ENCODE data around the gene TRIM9.
"Not testable (repeated sequence)": the region's sequence is repeated elsewhere in the genome, so short reads cannot be mapped to it uniquely, and the experiment has no call there.

The TRIM9 gene

DNA sequence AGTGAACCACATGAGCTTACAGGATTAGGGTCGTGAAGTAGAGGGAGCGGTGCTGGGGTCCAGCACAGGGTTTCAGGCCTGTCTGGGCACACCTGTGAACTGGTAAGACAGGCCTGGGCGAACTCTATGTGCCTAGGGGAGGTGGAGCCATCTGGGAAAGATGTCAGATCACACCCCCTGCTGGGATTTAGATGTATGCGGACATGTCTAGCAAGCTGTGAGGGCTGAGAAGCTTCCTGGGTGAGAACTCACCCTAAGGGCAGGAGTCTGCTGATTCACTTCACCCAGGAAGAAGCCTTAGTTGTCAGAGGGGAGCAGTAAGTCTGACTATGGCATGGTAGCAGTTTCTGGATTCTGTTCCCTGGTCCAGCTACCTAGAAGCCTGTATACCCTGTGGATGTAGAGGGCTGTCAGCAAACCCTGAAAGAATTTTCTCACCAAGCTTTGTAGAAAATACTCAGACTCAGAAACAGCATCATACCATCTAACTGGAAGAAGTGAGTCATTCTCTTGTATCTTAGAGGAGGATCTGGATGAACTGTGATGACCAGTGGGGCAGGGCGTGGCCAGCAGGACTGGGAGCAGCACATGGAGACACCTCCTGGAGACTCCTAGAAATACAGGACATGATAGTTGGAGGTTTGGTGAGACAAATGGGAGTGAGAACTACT lies 139.4 kb downstream of the TRIM9 start:
- peak; percentile 98 for DNase-seq

DNA sequence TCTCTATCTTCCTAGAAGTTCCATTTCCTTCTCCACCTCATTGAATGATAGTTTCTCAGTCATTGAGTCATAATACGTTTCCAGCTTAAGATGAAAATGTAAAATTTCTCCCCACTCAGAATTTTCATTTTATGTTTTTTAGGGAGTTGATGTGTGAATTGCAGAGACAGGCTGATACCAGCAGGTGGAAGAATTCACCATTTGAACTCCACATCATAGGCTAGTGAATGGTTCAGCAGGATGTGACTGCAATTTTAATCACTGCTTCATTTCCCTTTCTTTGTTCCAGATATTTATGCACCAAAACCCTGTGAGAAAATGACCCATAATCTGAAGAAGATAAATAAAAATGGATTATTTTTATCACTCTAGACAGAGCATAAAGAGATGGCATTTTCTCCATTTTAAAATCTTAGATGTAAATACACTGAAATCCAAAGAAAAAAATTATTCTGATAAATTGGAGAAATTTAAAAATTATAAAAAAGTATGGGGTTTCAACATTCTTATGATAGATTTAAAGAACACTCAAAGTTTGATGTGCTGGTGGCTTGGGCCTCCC lies 140.0 kb downstream of the TRIM9 start:
- peak; percentile 62 for DNase-seq

DNA sequence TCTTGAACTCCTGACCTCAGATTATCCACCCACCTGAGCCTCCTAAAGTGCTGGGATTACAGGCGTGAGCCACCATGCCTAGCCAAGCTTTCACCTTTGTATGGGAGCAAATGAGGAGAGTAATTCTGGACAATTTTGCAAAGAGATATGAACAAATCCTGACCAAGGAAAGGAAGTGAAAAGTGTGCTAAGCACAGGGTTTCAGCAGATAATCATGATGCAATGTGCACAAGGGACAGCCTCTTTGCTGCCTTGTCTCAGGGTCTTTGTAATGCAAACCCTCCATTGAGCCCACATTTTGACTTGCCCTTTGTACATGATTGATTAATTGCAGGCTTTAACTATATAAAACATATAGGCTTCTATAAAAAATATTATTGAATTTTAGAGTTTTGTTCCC lies 141.4 kb downstream of the TRIM9 start:
- no peak for DNase-seq

- DNase-seq = no peak
These were observed 143.9 kb downstream of the TRIM9 start for GRCh38 chr14:50951032-50951431.

- no peak for DNase-seq
These were observed 146.7 kb downstream of the TRIM9 start for GRCh38 chr14:50948205-50948604.

DNA sequence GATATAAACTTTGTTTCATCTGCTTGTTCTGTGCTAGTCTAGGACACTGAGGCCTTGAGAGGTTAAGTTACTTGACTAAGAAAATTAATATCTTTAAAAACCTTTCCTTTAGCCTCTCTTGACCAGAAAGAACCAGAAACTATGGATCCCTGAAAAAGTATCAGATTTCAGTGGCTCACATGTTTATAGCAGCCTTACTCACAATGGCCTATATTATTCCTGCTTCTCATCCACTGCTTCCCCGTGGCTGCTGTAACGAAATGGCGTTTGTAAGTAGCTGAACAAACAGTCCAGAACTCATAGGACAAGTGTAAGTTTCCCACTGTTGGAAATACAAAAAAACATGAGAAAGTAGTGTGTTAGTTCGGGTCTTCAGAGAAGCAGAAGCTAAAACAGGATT lies 147.5 kb downstream of the TRIM9 start:
- no peak for DNase-seq

- no peak for DNase-seq
These were observed 148.5 kb downstream of the TRIM9 start for GRCh38 chr14:50946234-50946935.

DNA sequence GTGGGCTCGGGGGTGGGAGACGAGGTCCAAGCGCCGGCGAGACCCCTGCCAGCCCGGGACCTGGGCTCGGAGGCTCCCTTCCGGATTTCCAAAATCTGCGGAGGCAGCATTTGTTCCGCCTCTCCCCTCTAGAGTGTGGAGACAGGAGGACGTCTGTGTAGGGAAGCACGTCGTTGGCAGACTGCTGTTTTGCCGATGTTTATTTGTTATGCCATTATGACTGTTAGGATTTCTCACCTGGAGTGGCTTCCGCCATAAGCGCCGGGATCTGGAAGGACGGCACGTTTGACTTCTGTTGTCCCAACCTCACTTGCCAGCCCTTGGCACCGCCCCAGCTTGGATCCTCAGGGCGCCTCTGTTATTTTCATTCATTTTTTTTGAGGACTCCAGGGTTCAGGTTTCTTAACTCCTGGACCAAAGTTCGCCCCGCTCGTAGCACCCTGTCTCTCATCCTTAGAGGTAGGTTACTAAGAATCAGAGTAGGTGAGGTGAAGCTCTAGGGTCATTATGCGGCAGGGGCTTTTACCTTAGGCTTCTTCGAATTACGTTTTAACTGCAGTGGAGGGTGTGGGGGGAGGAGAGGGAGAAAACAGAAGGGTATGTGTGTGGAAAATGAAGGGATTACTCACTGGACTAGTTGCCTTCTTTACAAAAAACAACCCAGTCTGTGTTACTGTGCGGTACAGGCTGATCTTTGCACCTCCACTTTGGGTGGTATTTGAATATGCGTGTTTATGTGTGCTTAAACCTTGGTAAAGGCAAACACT lies 150.1 kb downstream of the TRIM9 start:
- DNase-seq = peak; percentile 25

DNA sequence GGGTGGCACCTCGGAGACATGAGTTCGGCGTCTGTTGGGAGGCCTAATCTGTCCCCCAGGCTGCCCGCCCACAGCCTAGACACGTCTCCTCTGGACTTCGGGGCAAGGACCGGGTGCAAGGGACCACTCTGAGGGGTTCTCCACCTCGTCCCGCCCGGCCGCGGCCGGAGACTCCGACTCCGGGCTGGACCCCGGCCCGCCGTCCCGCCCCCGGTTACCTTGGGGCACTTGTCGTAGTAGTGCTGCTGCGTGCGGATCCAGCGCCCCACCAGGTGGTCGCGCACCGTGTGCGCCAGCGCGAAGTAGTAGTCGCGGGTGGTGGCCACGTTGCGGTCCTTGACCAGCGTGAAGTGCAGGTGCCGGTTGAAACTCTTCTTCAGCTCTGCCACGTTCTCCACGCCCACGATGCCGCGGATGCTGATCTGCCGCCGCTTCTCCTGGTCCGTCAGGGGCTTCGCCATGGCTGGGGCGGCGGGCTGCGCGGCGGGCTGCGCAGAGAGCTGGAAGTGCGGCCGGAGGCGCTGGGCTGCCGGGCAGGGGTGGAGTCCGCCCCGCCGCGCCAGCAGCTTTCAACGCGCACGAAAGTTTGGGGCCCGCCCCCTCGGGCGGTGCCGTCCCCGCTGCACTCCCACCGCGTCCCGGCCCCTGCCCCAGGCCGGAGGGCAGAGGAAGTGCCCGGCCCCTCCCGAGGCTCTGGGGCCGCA lies 150.8 kb downstream of the TRIM9 start, which contains the start of gene PYGL:
TSS of gene PYGL (minus strand) at position 541 of the 704 bp plus-strand sequence. CDS start at position 461, 80 bp downstream.
- peak; percentile 46 for DNase-seq

GRCh38 chr14:50943261-50943942 lies 151.5 kb downstream of the TRIM9 start:
- DNase-seq = no peak

- DNase-seq = not testable (repeated sequence)
These were observed 153.3 kb downstream of the TRIM9 start for GRCh38 chr14:50941638-50942037.

DNA sequence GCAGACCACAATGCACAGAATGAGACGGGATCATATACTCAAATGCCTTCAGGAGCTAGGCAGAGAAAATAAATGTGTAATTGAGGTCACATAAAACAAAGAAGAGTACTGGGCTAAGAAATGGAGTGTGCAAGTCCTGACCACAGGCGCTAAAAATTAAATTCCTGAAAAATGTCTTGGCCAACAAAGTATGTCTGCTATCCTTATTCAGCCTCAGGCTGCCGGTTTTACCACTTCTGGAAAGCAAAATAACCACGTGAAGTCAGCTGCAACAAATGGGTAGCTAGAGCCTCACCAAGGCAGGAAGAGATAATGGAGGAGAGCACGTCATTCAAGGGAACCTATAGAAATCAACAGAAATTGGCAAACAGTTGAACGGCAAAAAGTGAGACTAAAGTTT lies 153.8 kb downstream of the TRIM9 start:
- DNase-seq = no peak

DNA sequence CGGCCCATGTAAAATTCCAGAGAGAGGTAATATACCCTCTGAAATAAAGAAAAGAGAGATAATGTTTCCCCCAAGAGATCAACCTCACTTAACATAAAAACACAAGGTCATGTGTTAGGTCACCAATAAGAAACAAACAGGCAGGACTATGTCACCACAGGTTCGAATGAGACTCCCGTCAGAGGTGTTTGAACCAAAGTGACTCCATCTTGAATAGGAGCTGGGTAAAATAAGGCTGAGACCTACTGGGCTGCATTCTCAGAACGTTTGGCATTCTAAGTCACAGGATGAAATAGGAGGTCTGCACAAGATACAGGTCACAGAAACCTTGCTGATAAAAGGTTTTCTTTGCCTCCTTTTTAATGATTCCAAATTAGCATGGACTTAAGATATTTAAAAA lies 157.1 kb downstream of the TRIM9 start:
- DNase-seq = no peak

GRCh38 chr14:50937325-50937724 lies 157.6 kb downstream of the TRIM9 start:
- DNase-seq = peak; percentile 31

GRCh38 chr14:50936882-50937281 lies 158.0 kb downstream of the TRIM9 start:
- DNase-seq = no peak

DNA sequence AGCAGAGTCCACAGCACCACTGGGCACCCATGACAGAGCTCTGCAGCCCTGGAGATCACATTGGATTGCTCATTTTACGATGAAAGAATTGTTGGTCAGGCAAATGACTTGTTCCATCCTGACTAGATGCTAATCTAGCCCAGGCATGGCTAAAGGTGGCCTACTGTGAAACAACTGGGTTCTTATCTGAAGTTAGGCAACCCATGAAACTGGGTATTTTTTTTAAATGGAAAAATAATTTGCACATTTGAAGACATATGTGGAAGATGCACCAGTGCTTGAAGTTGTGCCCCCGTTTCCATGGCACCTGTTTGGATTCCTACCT lies 158.9 kb downstream of the TRIM9 start:
- DNase-seq = no peak

DNA sequence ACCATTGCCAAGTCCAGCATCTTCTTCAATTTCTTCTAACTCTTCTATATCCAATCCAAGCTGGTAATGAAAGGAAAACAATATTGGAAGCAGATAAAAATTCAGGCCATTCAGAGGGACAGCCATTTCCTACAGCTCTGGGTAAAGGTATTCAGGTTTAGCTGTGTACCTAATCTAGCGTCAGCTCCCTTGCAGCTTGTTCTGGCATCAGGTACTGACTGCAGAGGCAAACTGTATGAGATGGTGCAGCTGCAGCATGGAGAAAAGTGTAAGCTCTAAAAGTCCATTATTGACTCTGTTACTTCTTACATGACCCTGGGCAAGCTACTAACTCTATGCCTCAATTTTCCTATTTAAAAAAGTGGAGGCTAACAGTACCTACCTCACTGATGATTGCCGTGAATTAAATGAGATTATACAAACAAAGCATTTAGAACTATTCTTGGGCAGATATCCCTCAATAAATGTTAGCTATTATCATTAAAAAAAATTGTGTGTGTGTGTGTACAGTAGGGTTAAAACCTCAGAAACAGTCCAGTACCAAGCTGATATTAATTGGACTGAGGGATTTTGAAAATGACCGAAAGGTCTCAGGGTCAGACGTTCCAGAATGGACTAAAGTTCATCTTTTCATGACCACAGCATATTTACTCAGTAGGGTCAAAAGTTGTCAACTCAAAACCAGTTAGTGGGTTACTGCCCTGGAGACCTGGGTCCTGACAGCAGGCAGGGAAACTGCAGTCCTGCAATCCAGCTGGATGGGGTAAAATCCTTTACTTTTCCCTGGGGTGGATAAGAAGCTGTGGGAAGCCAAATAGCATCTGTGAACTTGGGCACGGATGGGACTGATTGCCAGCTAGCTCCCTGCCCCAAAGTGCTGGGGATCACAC lies 159.5 kb downstream of the TRIM9 start:
- DNase-seq = no peak

DNA sequence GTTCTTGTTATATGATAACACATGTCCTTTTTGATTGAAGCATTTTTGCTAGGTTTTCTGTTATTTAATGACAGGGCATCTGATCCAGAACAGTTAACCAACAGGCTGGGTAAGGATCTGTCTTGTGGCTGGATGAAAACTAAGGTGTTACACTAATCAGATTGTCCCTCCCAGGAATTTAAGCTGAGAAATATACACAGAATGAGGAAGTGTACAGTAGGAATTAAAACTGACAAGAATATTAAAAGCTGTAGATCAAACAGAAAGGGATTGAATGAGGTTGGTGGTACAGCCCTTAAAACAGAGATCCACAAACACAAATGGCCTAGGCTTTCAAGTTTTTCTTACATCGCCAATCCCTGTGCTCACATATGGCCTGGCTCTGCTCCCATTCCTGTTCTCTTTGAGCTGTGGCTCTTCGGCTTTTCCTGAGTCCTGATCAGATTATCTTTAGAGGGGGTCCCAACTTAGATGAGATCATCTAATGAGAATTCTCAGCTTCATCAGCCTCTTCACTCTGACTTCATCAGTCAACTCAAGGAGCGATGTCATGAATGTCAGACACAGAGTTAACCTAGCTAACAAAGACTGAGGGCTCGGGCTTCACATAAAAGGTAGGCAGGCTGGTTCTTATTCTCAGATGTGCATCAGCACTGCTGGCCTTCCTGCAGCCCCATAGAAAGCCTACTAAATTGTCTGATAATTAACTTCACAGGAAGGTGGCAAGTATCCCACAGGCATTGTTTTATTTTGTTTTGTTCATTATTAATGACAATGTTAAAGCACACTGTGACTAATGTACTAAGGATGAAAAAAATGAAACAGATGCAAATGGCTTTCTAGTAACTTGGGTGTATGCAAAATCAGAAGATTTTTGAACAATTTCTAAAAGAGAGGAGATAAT lies 162.1 kb downstream of the TRIM9 start:
- DNase-seq = peak; percentile 79

DNA sequence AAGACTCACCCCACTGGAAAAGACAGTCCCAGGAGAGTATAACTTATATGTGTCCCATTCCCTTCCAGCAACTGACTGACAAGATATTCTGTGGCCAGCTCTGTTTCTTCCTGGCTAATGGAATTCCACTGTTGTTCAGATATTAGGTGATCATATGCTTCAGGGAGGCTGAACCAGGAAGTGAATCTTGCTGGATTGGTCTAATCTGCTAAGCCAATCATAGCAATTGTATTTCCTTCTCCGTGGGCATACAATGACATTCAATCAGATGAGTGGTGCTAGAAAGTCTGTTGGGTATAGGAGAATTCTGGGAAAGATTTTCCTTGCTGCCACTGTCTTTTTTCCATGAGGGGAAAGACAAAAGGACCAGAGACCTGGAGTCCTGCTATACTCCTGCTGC lies 162.7 kb downstream of the TRIM9 start:
- no peak for DNase-seq

DNA sequence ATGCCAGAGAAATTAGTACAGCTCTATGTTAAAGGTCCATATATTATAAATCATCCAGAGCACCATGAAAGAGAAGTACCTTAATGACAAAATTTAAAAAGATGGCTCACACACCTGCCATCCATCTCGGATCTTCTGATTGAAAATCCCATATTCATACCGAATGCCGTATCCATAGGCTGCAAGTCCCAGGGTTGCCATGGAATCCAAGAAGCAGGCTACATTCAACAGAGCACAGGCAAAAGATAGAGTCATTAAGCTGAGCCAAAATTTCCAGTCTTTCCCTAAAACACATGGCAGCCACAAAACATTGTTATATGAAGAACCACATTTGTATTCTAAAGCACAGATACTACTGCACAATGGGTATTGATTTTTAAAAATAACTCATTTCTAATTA lies 163.3 kb downstream of the TRIM9 start:
- no peak for DNase-seq
